Parathyroid adenoma (tissue), 2 donors: ENCODE data around the gene PIAS1.

ENCODE experiments used
- H2AFZ ChIP-seq: fragments of 300-600 bp; sonication (generic); one replicate; pipeline ENCODE4 v1.7.0; 2017; ENCODE audit warnings: antibody characterized with exemption, mild to moderate bottlenecking
- H3K27ac ChIP-seq: fragments of 300-600 bp; sonication (generic); one replicate; pipeline ENCODE4 v1.7.0; 2017
- H3K27me3 ChIP-seq: fragments of 300-600 bp; sonication (generic); one replicate; pipeline ENCODE4 v1.7.0; 2017; ENCODE audit warnings: low read length; ENCODE audit not compliant: control insufficient read depth, insufficient read depth
- H3K36me3 ChIP-seq: fragments of 300-600 bp; sonication (generic); one replicate; pipeline ENCODE4 v1.7.0; 2017; ENCODE audit warnings: low read length; ENCODE audit not compliant: control insufficient read depth, insufficient read depth
- H3K4me1 ChIP-seq: fragments of 300-600 bp; sonication (generic); one replicate; pipeline ENCODE4 v1.7.0; 2017; ENCODE audit warnings: control low read depth
- H3K4me2 ChIP-seq: fragments of 300-600 bp; sonication (generic); one replicate; pipeline ENCODE4 v1.7.0; 2017; ENCODE audit warnings: low read length
- H3K4me3 ChIP-seq: fragments of 300-600 bp; sonication (generic); one replicate; pipeline ENCODE4 v1.7.0; 2017; ENCODE audit warnings: low read depth, low read length
- H3K79me2 ChIP-seq: fragments of 300-600 bp; sonication (generic); one replicate; pipeline ENCODE4 v1.7.0; 2017; ENCODE audit warnings: control low read depth
- H3K9ac ChIP-seq: fragments of 300-600 bp; sonication (generic); one replicate; pipeline ENCODE4 v1.7.0; 2017; ENCODE audit warnings: mild to moderate bottlenecking
- H3K9me3 ChIP-seq: fragments of 300-600 bp; sonication (generic); one replicate; pipeline ENCODE4 v1.7.0; 2017; ENCODE audit warnings: low read length; ENCODE audit not compliant: control insufficient read depth
- TF ChIP-seq, protein P1 (sequence below): fragments of 300-600 bp; sonication (generic); IDR thresholded peaks from one replicate; pipeline ENCODE4 v1.7.0; 2017; ENCODE audit warnings: antibody characterized with exemption, mild to moderate bottlenecking
- donor health status: primary hyperparathyroidism.

The PIAS1 gene

DNA sequence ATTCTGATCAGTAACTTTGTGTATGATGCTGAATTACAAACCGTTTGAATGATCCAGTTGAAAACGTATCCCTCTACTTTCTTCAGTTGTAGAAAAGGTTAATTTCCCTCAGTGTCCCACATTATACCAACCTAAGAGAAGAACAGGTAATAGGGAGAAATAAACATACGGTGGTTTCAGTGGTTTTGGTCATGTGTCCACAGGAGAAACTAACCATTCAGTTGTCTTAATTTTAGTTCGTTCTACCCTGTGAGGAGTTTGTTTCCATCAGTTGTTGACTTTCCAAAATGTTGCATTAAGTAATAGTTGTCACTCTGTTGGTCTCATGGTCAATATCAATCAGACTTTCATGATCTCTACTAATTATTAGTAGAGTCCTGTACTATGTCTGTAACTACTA, 135.9 kb downstream of the PIAS1 start:
- H2AFZ ChIP-seq = no peak overlapping the region
- no peaks in the 10 kb centered on the region for H3K9me3 ChIP-seq
- TF ChIP-seq, protein P1, sequence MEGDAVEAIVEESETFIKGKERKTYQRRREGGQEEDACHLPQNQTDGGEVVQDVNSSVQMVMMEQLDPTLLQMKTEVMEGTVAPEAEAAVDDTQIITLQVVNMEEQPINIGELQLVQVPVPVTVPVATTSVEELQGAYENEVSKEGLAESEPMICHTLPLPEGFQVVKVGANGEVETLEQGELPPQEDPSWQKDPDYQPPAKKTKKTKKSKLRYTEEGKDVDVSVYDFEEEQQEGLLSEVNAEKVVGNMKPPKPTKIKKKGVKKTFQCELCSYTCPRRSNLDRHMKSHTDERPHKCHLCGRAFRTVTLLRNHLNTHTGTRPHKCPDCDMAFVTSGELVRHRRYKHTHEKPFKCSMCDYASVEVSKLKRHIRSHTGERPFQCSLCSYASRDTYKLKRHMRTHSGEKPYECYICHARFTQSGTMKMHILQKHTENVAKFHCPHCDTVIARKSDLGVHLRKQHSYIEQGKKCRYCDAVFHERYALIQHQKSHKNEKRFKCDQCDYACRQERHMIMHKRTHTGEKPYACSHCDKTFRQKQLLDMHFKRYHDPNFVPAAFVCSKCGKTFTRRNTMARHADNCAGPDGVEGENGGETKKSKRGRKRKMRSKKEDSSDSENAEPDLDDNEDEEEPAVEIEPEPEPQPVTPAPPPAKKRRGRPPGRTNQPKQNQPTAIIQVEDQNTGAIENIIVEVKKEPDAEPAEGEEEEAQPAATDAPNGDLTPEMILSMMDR = no peak
- H3K36me3 ChIP-seq = no peaks in the 10 kb centered on the region
- H3K9ac ChIP-seq = no peak overlapping the region
- H3K4me3 ChIP-seq = no peak overlapping the region
- no peaks in the 10 kb centered on the region for H3K27me3 ChIP-seq
- no peaks in the 10 kb centered on the region for H3K79me2 ChIP-seq
- no peaks in the 10 kb centered on the region for H3K4me1 ChIP-seq
- no peak overlapping the region for H3K4me2 ChIP-seq
- H3K27ac ChIP-seq = no peak overlapping the region

- Histone ChIP-seq H2AFZ (no peak overlapping the region), H3K9ac (no peak overlapping the region), H3K9me3 (no peaks in the 10 kb centered on the region), H3K27me3 (no peaks in the 10 kb centered on the region), H3K27ac (no peak overlapping the region), H3K4me2 (no peak overlapping the region), H3K4me3 (no peak overlapping the region), H3K36me3 (no peaks in the 10 kb centered on the region), H3K79me2 (no peaks in the 10 kb centered on the region), H3K4me1 (no peaks in the 10 kb centered on the region)
- TF ChIP-seq, protein P1 = no peak
Measured at GRCh38 chr15:68191555-68191954, 137.4 kb downstream of the PIAS1 start.

- Histone ChIP-seq H3K27me3 (no peaks in the 10 kb centered on the region), H3K9me3 (no peaks in the 10 kb centered on the region), H3K4me3 (no peak overlapping the region), H3K4me1 (no peaks in the 10 kb centered on the region), H3K79me2 (no peaks in the 10 kb centered on the region), H3K36me3 (no peaks in the 10 kb centered on the region), H3K27ac (no peak overlapping the region), H3K9ac (no peak overlapping the region), H2AFZ (no peak overlapping the region), H3K4me2 (no peak overlapping the region)
- TF ChIP-seq, protein P1 = no peak
Measured at GRCh38 chr15:68192117-68192516, 138.0 kb downstream of the PIAS1 start.

DNA sequence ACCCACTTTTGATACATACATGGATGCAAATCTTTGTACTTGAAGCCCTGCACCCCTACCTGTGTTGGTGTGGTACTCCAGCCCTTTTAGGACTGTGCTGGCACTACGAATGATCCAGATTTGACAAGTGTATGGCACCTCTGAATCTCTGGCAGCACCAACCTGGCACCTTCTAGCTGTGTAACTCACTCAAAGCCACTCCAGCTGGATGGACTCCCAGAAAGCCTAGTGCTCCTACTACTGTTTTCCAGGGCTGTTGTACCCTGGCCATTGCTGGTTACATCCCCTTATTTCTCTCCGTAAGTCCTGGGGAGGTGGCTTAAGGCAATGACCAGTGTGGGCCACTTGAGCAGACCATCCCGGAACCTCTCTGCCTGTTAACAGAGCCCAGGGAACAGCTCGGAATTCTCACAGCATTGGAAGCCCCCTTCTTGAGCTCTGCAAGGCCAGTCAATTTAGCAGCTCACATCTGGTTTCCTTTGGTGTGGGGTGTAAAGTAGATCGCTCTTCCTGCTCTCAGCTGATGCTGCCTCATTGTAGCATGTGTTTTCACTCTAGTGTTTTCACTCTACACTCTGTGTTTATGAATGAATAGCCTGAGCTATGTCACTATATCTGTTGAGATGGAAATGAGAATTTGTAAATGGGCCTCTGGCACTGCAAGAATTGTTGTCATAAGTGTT, 138.8 kb downstream of the PIAS1 start:
- no peak overlapping the region for H3K9ac ChIP-seq
- H3K4me3 ChIP-seq = no peak overlapping the region
- H3K79me2 ChIP-seq = no peaks in the 10 kb centered on the region
- H3K9me3 ChIP-seq = no peaks in the 10 kb centered on the region
- H3K27me3 ChIP-seq = no peaks in the 10 kb centered on the region
- H3K36me3 ChIP-seq = no peaks in the 10 kb centered on the region
- TF ChIP-seq, protein P1 = no peak
- no peak overlapping the region for H3K27ac ChIP-seq
- no peak overlapping the region for H2AFZ ChIP-seq
- H3K4me2 ChIP-seq = no peak overlapping the region
- no peaks in the 10 kb centered on the region for H3K4me1 ChIP-seq
